ENCODE results near the gene ELFN2.
"Not testable (repeated sequence)": the region's sequence is repeated elsewhere in the genome, so short reads cannot be mapped to it uniquely, and the experiment has no call there.

Gene ELFN2

GRCh38 chr22:37402184-37402506 lies 25.1 kb downstream of the ELFN2 start:
- ChIA-PET POLR2A (no interaction called here), CTCF (interaction anchor here (0.8 kb wide), 1 partner anchor 12 kb away, joined by 3 read pairs; no protein-coding TSS in a partner anchor)
- no peak for DNase-seq (ENCODE audit: extremely low spot score)
- no peak for TF ChIP-seq CTCF (IDR thresholded peaks at IDR 0.05; ENCODE audit: control extremely low read depth, extremely low read depth, low read depth, missing control alignments)

GRCh38 chr22:37401401-37402183 lies 25.7 kb downstream of the ELFN2 start:
- ChIA-PET POLR2A (no interaction called here), CTCF (interaction anchor here (0.8 to 1.3 kb wide), 2 partner anchors 11 to 19 kb away, joined by 3 to 4 read pairs; no protein-coding TSS in a partner anchor)
- DNase-seq (ENCODE audit: extremely low spot score), result no peak

GRCh38 chr22:37400719-37401118 lies 26.6 kb downstream of the ELFN2 start:
- CTCF ChIA-PET, result interaction anchor here (1.3 kb wide), 1 partner anchor 19 kb away, joined by 4 read pairs; no protein-coding TSS in a partner anchor
- POLR2A ChIA-PET, result no interaction called here
- DNase-seq (ENCODE audit: extremely low spot score), result no peak
- TF ChIP-seq CTCF (IDR thresholded peaks at IDR 0.05; ENCODE audit: control extremely low read depth, extremely low read depth, low read depth, missing control alignments), result no peak

More at GRCh38 chr22:37401401-37402183, 25.7 kb downstream of the ELFN2 start:
- no peak for TF ChIP-seq CTCF (IDR thresholded peaks at IDR 0.05; ENCODE audit: control extremely low read depth, extremely low read depth, low read depth, missing control alignments)

- POLR2A ChIA-PET; DNase-seq (ENCODE audit: extremely low spot score): not testable (repeated sequence)
- CTCF ChIA-PET, result interaction anchor here (1.2 kb wide), 1 partner anchor 29 kb away, joined by 3 read pairs; no protein-coding TSS in a partner anchor
Observed at GRCh38 chr22:37399457-37399856, 27.8 kb downstream of the ELFN2 start.

GRCh38 chr22:37397226-37397625 lies 30.1 kb downstream of the ELFN2 start:
- ChIA-PET CTCF (interaction anchor here (1.0 kb wide), 1 partner anchor 16 kb away, joined by 3 read pairs; no protein-coding TSS in a partner anchor), POLR2A (no interaction called here)
- TF ChIP-seq CTCF (IDR thresholded peaks at IDR 0.05; ENCODE audit: control extremely low read depth, extremely low read depth, low read depth, missing control alignments), result no peak
- no peak for DNase-seq (ENCODE audit: extremely low spot score)

- ChIA-PET POLR2A (no interaction called here), CTCF (interaction anchor here (1.0 to 1.1 kb wide), 3 partner anchors 8 to 197 kb away, joined by 3 to 5 read pairs (median 3); no protein-coding TSS in a partner anchor)
Observed at GRCh38 chr22:37396488-37397084, 30.7 kb downstream of the ELFN2 start.

More at GRCh38 chr22:37396488-37397084, 30.7 kb downstream of the ELFN2 start:
- TF ChIP-seq CTCF (IDR thresholded peaks at IDR 0.05; ENCODE audit: control extremely low read depth, extremely low read depth, low read depth, missing control alignments), result no peak
- DNase-seq (ENCODE audit: extremely low spot score), result no peak
